ENCODE data around the gene FAM219A.

DNA sequence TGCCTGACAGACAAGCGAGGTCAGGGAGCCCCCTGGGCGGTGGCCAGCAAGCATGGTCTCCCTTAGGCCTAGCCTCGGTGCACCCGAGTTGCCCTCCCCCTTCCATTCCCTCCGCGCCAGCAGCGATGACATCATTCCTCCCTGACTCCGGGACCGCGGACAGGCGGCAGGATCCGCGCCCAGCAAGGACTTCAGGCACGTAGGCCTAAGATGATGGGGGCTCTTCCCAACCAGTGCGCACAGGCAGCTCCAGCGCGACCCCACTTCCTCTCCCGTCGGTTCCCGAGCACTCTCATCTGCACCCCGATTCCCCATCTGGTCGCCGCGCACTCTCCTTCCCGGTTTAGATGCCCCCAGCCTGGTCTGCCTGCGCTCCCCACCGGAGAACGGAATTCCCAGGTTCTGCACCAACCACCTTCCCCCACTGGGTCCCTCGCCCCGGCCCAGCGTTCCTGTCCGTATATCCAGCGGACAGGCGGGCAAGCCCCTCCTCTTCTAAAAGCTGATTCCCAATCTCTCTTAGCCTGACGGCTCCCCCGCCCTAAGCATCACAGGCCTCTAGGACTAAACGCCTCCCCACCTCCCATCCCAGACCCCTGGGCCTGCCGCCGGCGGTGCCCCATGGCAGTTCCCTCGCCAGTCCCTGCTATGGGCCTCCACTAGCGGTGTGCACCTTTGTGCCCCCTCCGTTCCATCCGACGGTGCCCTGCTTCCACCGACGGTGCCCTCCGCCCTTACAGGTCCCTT, 931 bp downstream of the FAM219A start:
- TF ChIP-seq, protein P1, sequence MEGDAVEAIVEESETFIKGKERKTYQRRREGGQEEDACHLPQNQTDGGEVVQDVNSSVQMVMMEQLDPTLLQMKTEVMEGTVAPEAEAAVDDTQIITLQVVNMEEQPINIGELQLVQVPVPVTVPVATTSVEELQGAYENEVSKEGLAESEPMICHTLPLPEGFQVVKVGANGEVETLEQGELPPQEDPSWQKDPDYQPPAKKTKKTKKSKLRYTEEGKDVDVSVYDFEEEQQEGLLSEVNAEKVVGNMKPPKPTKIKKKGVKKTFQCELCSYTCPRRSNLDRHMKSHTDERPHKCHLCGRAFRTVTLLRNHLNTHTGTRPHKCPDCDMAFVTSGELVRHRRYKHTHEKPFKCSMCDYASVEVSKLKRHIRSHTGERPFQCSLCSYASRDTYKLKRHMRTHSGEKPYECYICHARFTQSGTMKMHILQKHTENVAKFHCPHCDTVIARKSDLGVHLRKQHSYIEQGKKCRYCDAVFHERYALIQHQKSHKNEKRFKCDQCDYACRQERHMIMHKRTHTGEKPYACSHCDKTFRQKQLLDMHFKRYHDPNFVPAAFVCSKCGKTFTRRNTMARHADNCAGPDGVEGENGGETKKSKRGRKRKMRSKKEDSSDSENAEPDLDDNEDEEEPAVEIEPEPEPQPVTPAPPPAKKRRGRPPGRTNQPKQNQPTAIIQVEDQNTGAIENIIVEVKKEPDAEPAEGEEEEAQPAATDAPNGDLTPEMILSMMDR (IDR thresholded peaks at IDR 0.05) = no peak
- peak in 1 of 4 donors; percentile 25 for TF ChIP-seq POLR2A (IDR thresholded peaks at IDR 0.05)

Measured in esophagus squamous epithelium (tissue), 4 donors.